Subcutaneous abdominal adipose tissue (tissue), 5 donors: ENCODE measurements around the gene MARVELD1.

Experiments
- H3K27ac ChIP-seq: one replicate; pipeline ENCODE4 v1.7.0; 2013; ENCODE audit warnings: low read depth, mild to moderate bottlenecking, inconsistent platforms, low read length, moderate library complexity
- H3K27me3 ChIP-seq, 5 donors: one replicate each; pipeline ENCODE4 v1.7.0; 2013; ENCODE audit warnings: low read length in 5 of 5, inconsistent platforms in 1 of 5; ENCODE audit not compliant: control insufficient read depth in 5 of 5, insufficient read depth in 4 of 5
- H3K36me3 ChIP-seq, 5 donors: one replicate each; pipeline ENCODE4 v1.7.0; 2013; ENCODE audit warnings: low read length in 5 of 5; ENCODE audit not compliant: control insufficient read depth in 5 of 5, insufficient read depth in 5 of 5
- H3K4me1 ChIP-seq, 5 donors: one replicate each; pipeline ENCODE4 v1.7.0; 2013; ENCODE audit warnings: low read length in 5 of 5, mild to moderate bottlenecking in 3 of 5, moderate library complexity in 1 of 5; ENCODE audit not compliant: control insufficient read depth in 5 of 5, insufficient read depth in 5 of 5
- H3K4me3 ChIP-seq, 5 donors: one replicate each; pipeline ENCODE4 v1.7.0; 2013; ENCODE audit warnings: low read length in 5 of 5, low read depth in 1 of 5
- H3K9ac ChIP-seq, 5 donors: one replicate each; pipeline ENCODE4 v1.7.0; 2013; ENCODE audit warnings: low read length in 5 of 5, mild to moderate bottlenecking in 4 of 5, moderate library complexity in 3 of 5
- H3K9me3 ChIP-seq, 5 donors: one replicate each; pipeline ENCODE4 v1.7.0; 2013; ENCODE audit warnings: low read length in 5 of 5; ENCODE audit not compliant: control insufficient read depth in 5 of 5
- donor health status: healthy.
- donor health status: healthy.
- donor health status: healthy.
- donor health status: healthy.
- donor health status: healthy.

The MARVELD1 gene

GRCh38 chr10:97713339-97713825 lies at the start of gene MARVELD1:
Gene MARVELD1 (plus strand): TSS chr10:97713730. CDS start chr10:97713877, 147 bp downstream.
- peak within 1 kb of the TSS; percentile 54 for H3K27ac ChIP-seq
- peaks cover 9 to 59% (median 55%) of the 10 kb centered on the region in 5 donors for H3K4me1 ChIP-seq
- H3K9me3 ChIP-seq = no peaks in the 10 kb centered on the region
- H3K9ac ChIP-seq = peak within 1 kb of the TSS in 3 of 5 donors; percentile 55 to 65 (median 65)
- H3K36me3 ChIP-seq = peaks cover 0 to 9% (median 4%) of the 10 kb centered on the region in 5 donors
- no peaks in the 10 kb centered on the region for H3K27me3 ChIP-seq
- H3K4me3 ChIP-seq = peak within 1 kb of the TSS in 4 of 5 donors; percentile 70 to 85 (median 76)

DNA sequence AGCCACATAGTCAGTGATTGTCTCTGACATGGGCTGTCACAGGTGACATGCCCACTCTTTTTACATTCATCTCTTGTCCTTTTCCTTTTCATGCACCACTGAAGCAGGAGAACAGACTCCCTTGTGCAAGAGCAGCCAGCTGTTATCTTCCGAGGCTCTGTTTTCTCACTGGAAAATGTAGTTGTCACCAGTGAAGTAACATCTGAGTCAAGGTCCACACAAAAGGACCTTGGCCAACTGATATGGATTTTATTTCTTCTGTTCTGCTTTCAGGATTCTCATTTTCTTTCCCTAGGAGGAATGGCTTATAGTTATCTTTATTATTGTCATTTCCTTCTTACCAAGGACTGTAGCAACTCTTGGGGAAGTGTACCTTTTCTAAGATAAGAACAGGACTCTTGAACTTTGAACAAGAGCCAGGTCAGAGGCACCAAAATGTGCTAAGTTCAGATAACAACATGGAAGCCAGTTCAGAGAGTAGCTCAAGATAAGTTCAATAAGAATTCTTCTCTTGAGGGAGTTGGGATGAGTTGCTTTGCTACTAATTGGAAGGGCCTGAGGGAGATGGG lies 49.2 kb upstream of the MARVELD1 start:
- H3K9me3 ChIP-seq = no peaks in the 10 kb centered on the region
- peaks cover 23 to 47% (median 44%) of the 10 kb centered on the region in 5 donors for H3K36me3 ChIP-seq
- no peaks in the 10 kb centered on the region for H3K27me3 ChIP-seq
- H3K4me3 ChIP-seq = no peak overlapping the region
- H3K4me1 ChIP-seq = peaks cover 0 to 11% (median 3%) of the 10 kb centered on the region in 5 donors
- no peak overlapping the region for H3K27ac ChIP-seq
- no peak overlapping the region for H3K9ac ChIP-seq

GRCh38 chr10:97666992-97667391 lies 46.5 kb upstream of the MARVELD1 start:
- Histone ChIP-seq H3K27me3 (no peaks in the 10 kb centered on the region), H3K9ac (no peak overlapping the region), H3K36me3 (peaks cover 23 to 56% (median 49%) of the 10 kb centered on the region in 5 donors), H3K4me3 (no peak overlapping the region), H3K27ac (no peak overlapping the region), H3K4me1 (peaks cover 0 to 13% (median 8%) of the 10 kb centered on the region in 5 donors), H3K9me3 (no peaks in the 10 kb centered on the region)

GRCh38 chr10:97667463-97667862 lies 46.1 kb upstream of the MARVELD1 start:
- peaks cover 0 to 13% (median 8%) of the 10 kb centered on the region in 5 donors for H3K4me1 ChIP-seq
- no peaks in the 10 kb centered on the region for H3K27me3 ChIP-seq
- H3K4me3 ChIP-seq = no peak overlapping the region
- H3K9ac ChIP-seq = no peak overlapping the region
- H3K27ac ChIP-seq = no peak overlapping the region
- no peaks in the 10 kb centered on the region for H3K9me3 ChIP-seq
- peaks cover 20 to 56% (median 49%) of the 10 kb centered on the region in 5 donors for H3K36me3 ChIP-seq

DNA sequence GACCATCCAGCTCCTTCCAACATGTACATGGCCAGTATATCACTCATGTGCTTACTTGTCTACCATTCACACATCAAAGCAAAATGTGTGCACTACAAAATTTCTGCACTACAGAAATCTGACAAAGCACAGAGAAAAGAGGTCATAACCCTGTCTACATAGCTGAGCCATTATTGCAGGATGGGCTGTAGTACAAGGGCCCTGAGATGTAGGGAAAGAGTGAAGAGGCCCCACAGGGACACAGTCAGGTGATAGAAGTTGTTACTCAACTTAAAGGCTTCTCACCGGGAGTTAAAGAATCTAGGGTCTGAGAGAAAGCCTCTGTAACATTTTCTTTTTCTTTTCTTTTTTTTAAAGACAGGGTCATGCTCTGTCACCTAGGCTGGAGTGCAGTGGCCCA lies 44.0 kb upstream of the MARVELD1 start:
- no peak overlapping the region for H3K4me3 ChIP-seq
- H3K9ac ChIP-seq = peak overlapping the region in 1 of 5 donors; percentile 44
- no peaks in the 10 kb centered on the region for H3K9me3 ChIP-seq
- H3K27ac ChIP-seq = no peak overlapping the region
- no peaks in the 10 kb centered on the region for H3K27me3 ChIP-seq
- peaks cover 0 to 13% (median 8%) of the 10 kb centered on the region in 5 donors for H3K4me1 ChIP-seq
- H3K36me3 ChIP-seq = peaks cover 12 to 60% (median 47%) of the 10 kb centered on the region in 5 donors

DNA sequence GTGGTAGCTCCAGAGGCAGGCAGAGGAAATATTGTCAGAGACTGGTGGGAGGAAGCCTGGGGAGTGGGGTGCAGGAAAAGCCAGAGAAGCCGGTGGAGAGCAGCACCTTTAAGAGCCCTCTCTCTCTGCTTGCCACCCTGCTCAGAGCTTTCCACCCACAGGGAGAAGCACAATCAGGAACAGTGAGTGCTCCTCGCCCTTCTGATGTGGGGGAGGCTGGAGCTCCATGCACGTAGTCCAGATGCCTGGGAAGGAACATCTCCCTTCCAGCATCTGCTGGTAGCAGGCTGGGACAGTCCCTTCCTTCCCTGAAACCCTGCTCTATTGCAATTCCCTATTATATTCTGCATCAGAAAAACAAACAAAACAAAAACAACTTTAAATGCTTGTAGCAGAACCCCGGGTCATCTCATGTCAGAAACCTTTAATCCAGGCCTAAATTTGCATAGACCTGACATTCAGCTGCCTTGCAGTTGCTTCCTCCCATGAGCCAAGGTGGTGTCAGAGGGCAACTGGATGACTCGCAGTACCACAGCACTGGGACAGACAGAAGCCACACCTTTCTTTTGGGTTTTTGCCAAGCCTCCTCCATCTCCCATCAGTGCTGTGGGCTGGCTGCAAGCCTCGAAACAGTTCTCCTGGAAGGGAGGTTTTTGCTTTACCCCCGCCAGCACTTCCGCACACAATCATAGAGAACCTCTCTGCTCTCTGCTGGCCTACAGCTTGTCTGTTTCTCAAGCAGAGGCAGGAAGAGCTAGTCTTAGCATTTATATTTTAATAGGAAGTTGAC lies 39.6 kb upstream of the MARVELD1 start:
- peaks cover 0 to 16% (median 9%) of the 10 kb centered on the region in 5 donors for H3K4me1 ChIP-seq
- H3K4me3 ChIP-seq = no peak overlapping the region
- H3K27me3 ChIP-seq = no peaks in the 10 kb centered on the region
- H3K36me3 ChIP-seq = peaks cover 7 to 64% (median 55%) of the 10 kb centered on the region in 5 donors
- H3K9ac ChIP-seq = peak overlapping the region in 1 of 5 donors; percentile 33
- no peak overlapping the region for H3K27ac ChIP-seq
- no peaks in the 10 kb centered on the region for H3K9me3 ChIP-seq

DNA sequence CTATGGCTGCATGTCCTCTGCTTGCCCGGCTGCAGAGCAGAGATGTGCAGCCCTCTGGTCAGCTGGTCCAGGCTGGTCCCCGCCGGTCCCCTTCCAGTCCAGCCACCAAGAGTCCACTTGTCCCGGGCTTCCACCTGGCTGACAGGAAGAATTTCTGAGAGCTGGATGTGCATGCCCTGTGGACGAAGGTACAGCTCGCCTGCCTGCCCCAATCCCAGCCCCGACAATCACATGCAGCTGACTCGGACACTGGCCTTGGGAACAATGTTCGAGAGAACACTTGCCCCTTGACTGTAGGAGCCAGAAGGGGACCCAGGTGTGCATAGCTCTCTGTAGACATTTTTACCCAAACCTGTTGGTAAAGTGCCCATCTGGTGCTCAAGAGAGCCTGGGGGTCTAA lies 38.3 kb upstream of the MARVELD1 start:
- no peak overlapping the region for H3K9ac ChIP-seq
- H3K4me1 ChIP-seq = peaks cover 0 to 8% (median 0%) of the 10 kb centered on the region in 5 donors
- no peaks in the 10 kb centered on the region for H3K9me3 ChIP-seq
- H3K4me3 ChIP-seq = no peak overlapping the region
- peaks cover 7 to 68% (median 62%) of the 10 kb centered on the region in 5 donors for H3K36me3 ChIP-seq
- H3K27me3 ChIP-seq = no peaks in the 10 kb centered on the region
- no peak overlapping the region for H3K27ac ChIP-seq

GRCh38 chr10:97676770-97677581 lies 36.6 kb upstream of the MARVELD1 start:
- Histone ChIP-seq H3K4me1 (peaks cover 0 to 10% (median 2%) of the 10 kb centered on the region in 5 donors), H3K27ac (no peak overlapping the region), H3K36me3 (peaks cover 7 to 61% (median 57%) of the 10 kb centered on the region in 5 donors), H3K9ac (no peak overlapping the region), H3K9me3 (no peaks in the 10 kb centered on the region), H3K4me3 (no peak overlapping the region), H3K27me3 (no peaks in the 10 kb centered on the region)

- no peak overlapping the region for H3K27ac ChIP-seq
- no peak overlapping the region for H3K4me3 ChIP-seq
- no peaks in the 10 kb centered on the region for H3K27me3 ChIP-seq
- H3K9ac ChIP-seq = no peak overlapping the region
- H3K36me3 ChIP-seq = peaks cover 7 to 48% (median 44%) of the 10 kb centered on the region in 5 donors
- no peaks in the 10 kb centered on the region for H3K9me3 ChIP-seq
- peaks cover under 1 to 33% (median 28%) of the 10 kb centered on the region in 5 donors for H3K4me1 ChIP-seq
These were observed 33.9 kb upstream of the MARVELD1 start for GRCh38 chr10:97679594-97679993.
